Natural killer cell (primary cell): Measurements from ENCODE around the gene ACTRT2. TPM values are rescaled to one million over a fixed set of nuclear protein-coding genes. Genes with fewer than 3 reads are reported as not detected.

ENCODE experiments used
- ATAC-seq, 3 donors: fragments of 150-1000 bp in 2 of 3; fragments of 200-7000 bp in 1 of 3; cut with Tn5 transposase; 1 replicate in 1 of 3; 2 replicates in 2 of 3; pipeline ENCODE4 v1.10.0; 2021; ENCODE audit warnings: mild to moderate bottlenecking in 2 of 3, moderate library complexity in 2 of 3
- DNase-seq, 2 donors: peaks; one replicate each; pipeline versions ENCODE4 v3.0.0 to v3.0.0-alpha.2; 2013 to 2021; ENCODE audit warnings: mixed read lengths in 1 of 2
- H3K27ac ChIP-seq: one replicate; pipeline ENCODE4 v1.5.1; 2013; ENCODE audit warnings: mild to moderate bottlenecking, low read length
- H3K27me3 ChIP-seq: one replicate; pipeline ENCODE4 v1.6.1; 2013; ENCODE audit warnings: low read length; ENCODE audit not compliant: control insufficient read depth, insufficient read depth
- H3K36me3 ChIP-seq: one replicate; pipeline ENCODE4 v1.6.1; 2013; ENCODE audit warnings: low read length; ENCODE audit not compliant: control insufficient read depth, insufficient read depth
- H3K4me1 ChIP-seq: one replicate; pipeline ENCODE4 v1.6.1; 2013; ENCODE audit warnings: low read length; ENCODE audit not compliant: control insufficient read depth, insufficient read depth
- H3K4me3 ChIP-seq: one replicate; pipeline ENCODE4 v1.5.1; 2013; ENCODE audit warnings: low read length
- H3K9me3 ChIP-seq: one replicate; pipeline ENCODE4 v1.6.1; 2013; ENCODE audit warnings: low read length; ENCODE audit not compliant: control insufficient read depth, insufficient read depth
- H3K27ac Mint-ChIP-seq, 2 donors: one replicate each; pipeline ENCODE4 v1.8.0; 2022; ENCODE audit warnings: mild to moderate bottlenecking in 2 of 2, mixed read lengths in 2 of 2, moderate library complexity in 1 of 2
- H3K27me3 Mint-ChIP-seq, 2 donors: one replicate each; pipeline ENCODE4 v1.8.0; 2022; ENCODE audit warnings: low read depth in 2 of 2, mixed read lengths in 2 of 2
- H3K36me3 Mint-ChIP-seq: one replicate; pipeline ENCODE4 v1.8.0; 2022; ENCODE audit warnings: mixed read lengths
- H3K4me1 Mint-ChIP-seq, 2 donors: one replicate each; pipeline ENCODE4 v1.8.0; 2022; ENCODE audit warnings: mixed read lengths in 2 of 2
- H3K4me3 Mint-ChIP-seq: one replicate; pipeline ENCODE4 v1.8.0; 2022; ENCODE audit warnings: mild to moderate bottlenecking, moderate library complexity, mixed read lengths
- H3K9me3 Mint-ChIP-seq, 2 donors: one replicate each; pipeline ENCODE4 v1.8.0; 2022; ENCODE audit warnings: mixed read lengths in 2 of 2
- WGBS: methylation state at CpG from one replicate; pipeline ENCODE4 v1.1.7; 2013; ENCODE audit warnings: missing lambda C conversion rate; ENCODE audit not compliant: insufficient coverage; 5-methylcytosine and 5-hydroxymethylcytosine counted together
- intact Hi-C: fragments of 100-400 bp; cut with micrococcal nuclease; formaldehyde crosslinking; loops from one replicate; pipeline ENCODE4 v1.14.2; 2022
- total RNA-seq, 4 donors: library from RNA; stranded (reverse); fragments of 120-200 nt in 1 of 4; gene quantifications; one replicate each; pipeline versions ENCODE4 v1.2.3 to v1.2.4, GENCODE V29; 2013 to 2022
- TF ChIP-seq, protein P1 (sequence below): fragments of 200-600 bp; IDR thresholded peaks from one replicate; pipeline ENCODE4 v1.8.0; 2022; ENCODE audit warnings: antibody characterized with exemption

The ACTRT2 gene
- total RNA-seq, 3 donors from 2014 or later (not counting 1 experiment from before 2014, with no cell fraction given): not detected

DNA sequence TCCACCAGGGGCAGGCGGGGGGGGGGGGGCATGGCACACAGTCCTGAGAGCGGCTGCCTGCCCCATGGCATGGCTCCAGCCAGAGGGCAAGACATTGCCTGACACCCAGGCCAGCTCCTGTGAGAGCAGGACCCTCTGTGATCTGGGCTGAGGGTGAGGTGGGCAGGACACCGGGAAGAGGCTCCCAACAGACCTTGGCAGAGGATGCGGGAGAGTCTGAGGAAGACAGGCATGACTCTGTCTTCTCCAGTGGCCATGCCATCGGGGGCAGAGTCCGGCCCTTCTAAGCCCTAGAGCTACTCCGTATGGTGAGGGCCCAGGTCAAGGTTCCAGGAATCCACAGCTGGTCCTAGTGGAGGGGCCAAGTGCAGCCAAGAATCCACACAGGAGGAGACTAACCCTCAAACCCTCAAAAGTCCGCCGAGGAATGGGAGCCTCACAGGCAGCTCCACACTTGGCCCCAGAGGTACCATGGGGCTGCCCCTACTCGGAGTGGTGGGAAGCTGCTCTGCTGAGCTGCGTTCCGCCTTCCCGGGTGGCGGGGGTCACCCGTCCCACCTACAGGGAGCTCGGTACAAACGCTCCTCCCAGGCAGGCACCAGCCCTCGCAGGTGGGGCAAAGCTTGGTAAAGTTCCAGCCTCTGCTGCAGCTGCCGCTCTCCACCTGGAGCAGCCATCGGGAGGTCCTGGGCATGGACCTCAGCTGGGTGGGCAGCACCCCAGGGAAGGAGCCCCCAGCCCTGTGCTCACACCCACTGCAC is 6.5 kb downstream of the ACTRT2 start:
- Mint-ChIP-seq H3K4me1 (no peaks in the 10 kb centered on the region), H3K4me3 (no peak overlapping the region), H3K36me3 (no peaks in the 10 kb centered on the region), H3K9me3 (no peaks in the 10 kb centered on the region), H3K27me3 (no peaks in the 10 kb centered on the region), H3K27ac (no peak overlapping the region)
- intact Hi-C loops: no loop called here
- DNase-seq: no peak
- Histone ChIP-seq H3K27ac (no peak overlapping the region), H3K4me1 (no peaks in the 10 kb centered on the region), H3K27me3 (no peaks in the 10 kb centered on the region), H3K9me3 (no peaks in the 10 kb centered on the region), H3K36me3 (no peaks in the 10 kb centered on the region), H3K4me3 (no peak overlapping the region)
- WGBS: 93% methylated on average over 20 of the region's 20 CpGs
- TF ChIP-seq, protein P1, sequence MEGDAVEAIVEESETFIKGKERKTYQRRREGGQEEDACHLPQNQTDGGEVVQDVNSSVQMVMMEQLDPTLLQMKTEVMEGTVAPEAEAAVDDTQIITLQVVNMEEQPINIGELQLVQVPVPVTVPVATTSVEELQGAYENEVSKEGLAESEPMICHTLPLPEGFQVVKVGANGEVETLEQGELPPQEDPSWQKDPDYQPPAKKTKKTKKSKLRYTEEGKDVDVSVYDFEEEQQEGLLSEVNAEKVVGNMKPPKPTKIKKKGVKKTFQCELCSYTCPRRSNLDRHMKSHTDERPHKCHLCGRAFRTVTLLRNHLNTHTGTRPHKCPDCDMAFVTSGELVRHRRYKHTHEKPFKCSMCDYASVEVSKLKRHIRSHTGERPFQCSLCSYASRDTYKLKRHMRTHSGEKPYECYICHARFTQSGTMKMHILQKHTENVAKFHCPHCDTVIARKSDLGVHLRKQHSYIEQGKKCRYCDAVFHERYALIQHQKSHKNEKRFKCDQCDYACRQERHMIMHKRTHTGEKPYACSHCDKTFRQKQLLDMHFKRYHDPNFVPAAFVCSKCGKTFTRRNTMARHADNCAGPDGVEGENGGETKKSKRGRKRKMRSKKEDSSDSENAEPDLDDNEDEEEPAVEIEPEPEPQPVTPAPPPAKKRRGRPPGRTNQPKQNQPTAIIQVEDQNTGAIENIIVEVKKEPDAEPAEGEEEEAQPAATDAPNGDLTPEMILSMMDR: no peak
- ATAC-seq: no peak

- Histone ChIP-seq H3K9me3 (no peaks in the 10 kb centered on the region), H3K27ac (no peak overlapping the region), H3K36me3 (no peaks in the 10 kb centered on the region), H3K4me1 (no peaks in the 10 kb centered on the region), H3K4me3 (no peak overlapping the region), H3K27me3 (no peaks in the 10 kb centered on the region)
- no peaks in the 10 kb centered on the region for H3K36me3 Mint-ChIP-seq
- TF ChIP-seq, protein P1: no peak
- no peaks in the 10 kb centered on the region for H3K27me3 Mint-ChIP-seq
- ATAC-seq: no peak
- H3K4me3 Mint-ChIP-seq: no peak overlapping the region
- no peak for DNase-seq
- 39% methylated on average over 32 of the region's 32 CpGs for WGBS
- intact Hi-C loops: no loop called here
- no peaks in the 10 kb centered on the region for H3K4me1 Mint-ChIP-seq
- no peak overlapping the region for H3K27ac Mint-ChIP-seq
- no peaks in the 10 kb centered on the region for H3K9me3 Mint-ChIP-seq
These were observed 7.4 kb downstream of the ACTRT2 start for GRCh38 chr1:3028531-3029282.

DNA sequence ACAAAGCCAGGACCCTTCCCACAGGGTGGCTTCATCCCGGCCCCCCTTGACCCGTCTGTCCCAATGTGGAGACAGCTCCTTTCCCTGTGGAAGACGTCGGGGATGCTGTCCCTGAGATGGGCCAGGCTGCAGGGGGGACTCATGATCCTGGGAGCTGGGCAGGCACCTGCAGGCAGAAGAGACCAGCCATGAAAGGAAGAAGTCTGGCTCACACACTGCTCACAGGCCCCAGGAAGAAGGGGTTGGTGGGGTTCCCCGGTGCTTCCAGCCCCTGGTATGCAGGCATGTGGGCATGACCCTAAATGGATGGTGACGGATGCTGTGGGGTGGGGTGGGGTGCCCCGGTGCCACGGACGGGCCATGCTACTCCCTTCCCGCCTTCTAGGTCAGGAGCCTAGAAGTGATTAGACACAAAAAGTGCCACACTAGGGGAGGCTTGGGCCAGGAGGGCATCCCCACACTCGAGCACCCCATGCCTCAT is 8.3 kb downstream of the ACTRT2 start:
- H3K4me3 ChIP-seq: no peak overlapping the region
- no peak for DNase-seq
- TF ChIP-seq, protein P1: no peak
- H3K4me1 ChIP-seq: no peaks in the 10 kb centered on the region
- no peak overlapping the region for H3K27ac ChIP-seq
- H3K4me1 Mint-ChIP-seq: no peaks in the 10 kb centered on the region
- WGBS: 87% methylated on average over 11 of the region's 11 CpGs
- no peak for ATAC-seq
- H3K27me3 ChIP-seq: no peaks in the 10 kb centered on the region
- H3K27ac Mint-ChIP-seq: no peak overlapping the region
- H3K27me3 Mint-ChIP-seq: no peaks in the 10 kb centered on the region
- H3K36me3 ChIP-seq: no peaks in the 10 kb centered on the region
- intact Hi-C loops: no loop called here
- H3K4me3 Mint-ChIP-seq: no peak overlapping the region
- H3K36me3 Mint-ChIP-seq: no peaks in the 10 kb centered on the region
- no peaks in the 10 kb centered on the region for H3K9me3 ChIP-seq
- no peaks in the 10 kb centered on the region for H3K9me3 Mint-ChIP-seq
